GM12873 (cell line): ENCODE results near the gene C1RL.

ENCODE experiments used
- CTCF ChIP-seq: IDR thresholded peaks from 2 replicates; pipeline ENCODE4 v1.5.1; 2012; ENCODE audit warnings: low read depth, mild to moderate bottlenecking, moderate library complexity, low read length, control low read depth; ENCODE audit not compliant: insufficient read depth; ENCODE audit errors: missing control alignments

C1RL gene

GRCh38 chr12:7112041-7112440 is 3.0 kb upstream of the C1RL start:
- TF ChIP-seq CTCF, result no peak

DNA sequence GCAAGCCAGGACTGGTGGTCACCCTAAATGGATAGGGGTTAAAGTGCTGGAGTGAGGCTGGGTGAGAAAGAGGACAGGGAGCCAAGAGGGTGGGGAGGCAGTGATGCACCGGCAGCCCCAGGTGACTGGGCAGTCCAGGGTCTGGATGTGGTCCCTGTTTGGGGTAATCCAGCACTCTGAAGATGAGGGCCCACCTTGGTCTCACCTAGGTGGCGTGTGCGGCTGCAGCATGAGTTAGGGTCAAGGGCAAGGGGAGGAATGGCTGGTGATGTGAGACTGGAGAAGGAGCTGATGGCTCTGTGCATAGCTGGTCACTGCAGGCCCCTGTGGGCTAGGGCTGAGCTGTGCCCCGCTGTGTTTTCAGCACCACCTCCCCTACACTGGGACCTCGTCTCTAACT is 1.6 kb upstream of the C1RL start:
- TF ChIP-seq CTCF, result no peak

DNA sequence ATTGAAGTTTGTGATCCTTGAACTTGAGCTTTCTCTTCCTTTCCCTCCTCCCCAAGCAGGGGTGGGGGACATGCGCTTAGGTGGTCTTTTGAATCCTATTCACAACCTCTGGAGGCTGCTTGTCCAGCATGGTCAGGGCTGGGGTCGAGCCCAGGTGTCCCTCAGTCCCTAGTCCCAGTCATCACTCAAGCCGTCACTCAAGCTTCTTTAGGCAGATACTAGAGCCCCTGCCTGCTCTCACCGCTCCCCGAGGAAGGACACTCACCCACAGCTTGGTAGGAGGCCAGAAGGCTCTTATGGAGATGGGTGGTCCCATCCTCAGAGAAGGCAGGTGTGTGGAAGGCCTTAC is 532 bp upstream of the C1RL start:
- no peak for TF ChIP-seq CTCF

DNA sequence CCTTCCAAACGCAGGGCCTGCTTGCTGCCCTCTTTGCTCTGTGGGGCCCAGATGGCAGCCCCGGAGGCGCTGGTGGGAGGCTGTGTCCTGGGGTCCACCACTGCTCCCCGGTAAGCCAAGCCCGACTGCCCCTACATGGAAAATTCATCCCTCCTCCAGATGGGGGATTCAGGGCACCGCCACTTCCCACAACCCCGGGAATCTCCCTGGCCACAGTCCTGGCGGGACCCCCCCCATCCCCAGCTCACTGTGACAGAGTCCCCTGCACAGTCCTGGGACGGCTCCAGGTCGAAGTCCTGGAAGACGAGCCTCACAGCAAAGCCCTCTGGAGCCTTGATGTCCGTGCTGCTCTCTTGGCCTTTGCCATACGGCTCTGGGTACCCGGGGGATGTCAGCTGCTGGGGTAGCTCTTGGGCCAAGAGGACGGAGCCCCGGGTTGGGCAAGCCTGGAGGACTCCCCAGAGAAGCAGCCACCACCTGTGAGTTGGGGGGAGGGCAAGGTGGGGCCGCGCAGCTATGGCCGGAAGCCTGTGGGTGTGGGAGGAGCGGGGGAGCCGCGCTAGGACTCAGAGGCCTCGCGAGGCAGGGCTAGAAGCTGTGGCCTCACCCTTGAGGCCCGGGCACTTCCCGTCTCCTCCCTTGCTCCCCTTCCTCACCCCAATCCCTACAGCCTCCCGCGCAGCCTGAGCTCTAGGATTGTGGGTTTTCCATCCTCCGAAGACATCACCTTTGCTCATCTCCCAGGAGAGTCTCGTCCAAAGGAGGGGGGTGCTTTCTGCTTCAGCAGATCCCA is 815 bp downstream of the C1RL start:
- no peak for TF ChIP-seq CTCF

DNA sequence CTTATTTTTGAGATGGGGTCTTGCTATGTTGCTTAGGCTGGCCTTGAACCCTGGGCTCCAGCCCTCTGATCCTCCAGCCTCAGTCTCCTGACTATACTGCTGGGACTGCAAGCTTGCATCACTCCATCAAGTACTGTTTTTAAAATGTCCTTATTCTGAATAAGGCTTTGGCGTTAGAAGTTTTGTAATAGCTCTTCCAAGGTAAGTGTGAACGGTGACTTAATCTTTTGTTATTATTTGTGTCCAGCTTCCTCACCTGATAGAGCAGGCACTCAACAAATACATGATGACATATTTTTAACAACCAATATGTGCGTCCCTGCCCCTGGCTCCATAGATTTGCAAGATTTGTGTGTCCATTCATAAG is 1.4 kb downstream of the C1RL start:
- no peak for TF ChIP-seq CTCF

GRCh38 chr12:7106082-7106481 is 2.9 kb downstream of the C1RL start:
- TF ChIP-seq CTCF, result no peak

DNA sequence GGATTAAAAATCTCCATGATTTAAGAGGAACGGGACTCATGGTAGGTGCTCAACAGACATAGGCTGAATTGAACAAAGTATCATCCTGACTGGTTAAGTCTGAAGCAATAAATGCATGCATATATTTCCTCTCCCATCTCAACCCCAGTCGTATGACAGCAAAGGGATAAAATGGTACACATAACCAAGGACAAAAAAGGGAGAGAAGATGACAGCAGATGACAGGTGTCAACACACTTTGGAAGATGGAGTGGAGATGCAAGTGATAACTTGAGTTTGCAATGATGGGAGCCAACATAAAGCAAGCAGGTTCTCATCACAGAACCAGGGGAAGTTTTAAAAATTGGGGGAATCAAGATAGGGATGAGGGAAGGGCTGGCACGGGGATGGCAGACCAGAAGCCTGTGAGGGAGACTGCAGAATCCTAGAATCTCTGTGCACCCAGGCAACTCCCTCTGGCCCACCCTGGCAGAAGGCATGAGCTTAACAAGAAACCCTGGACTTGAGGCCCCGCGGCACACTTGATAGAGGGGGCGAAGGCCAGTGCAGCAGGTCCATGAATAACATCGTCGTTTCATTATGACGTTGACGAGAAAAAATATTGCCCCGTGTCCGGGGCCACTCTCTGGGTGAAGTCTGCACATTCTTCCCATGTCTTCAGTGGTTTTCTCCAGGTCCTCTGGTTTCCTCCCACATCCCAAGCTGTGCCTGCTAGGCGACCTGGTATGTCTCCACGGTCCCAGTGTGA is 5.0 kb downstream of the C1RL start:
- no peak for TF ChIP-seq CTCF
